Muscle of leg (tissue), 11 donors: ENCODE results near the gene DOK3. TPM values are rescaled to one million over a fixed set of nuclear protein-coding genes. Genes with fewer than 3 reads are reported as not detected.
"Not testable (repeated sequence)": the region's sequence is repeated elsewhere in the genome, so short reads cannot be mapped to it uniquely, and the experiment has no call there.

Experiments
- DNase-seq: peaks from one replicate; pipeline ENCODE4 v3.0.0; 2013
- H3K27ac ChIP-seq: one replicate; pipeline ENCODE4 v1.5.1; 2013; ENCODE audit warnings: mild to moderate bottlenecking, low read length, control low read depth
- H3K27me3 ChIP-seq: one replicate; pipeline ENCODE4 v1.6.1; 2013; ENCODE audit warnings: low read length; ENCODE audit not compliant: control insufficient read depth, insufficient read depth
- H3K36me3 ChIP-seq: one replicate; pipeline ENCODE4 v1.6.1; 2013; ENCODE audit warnings: low read length; ENCODE audit not compliant: control insufficient read depth, insufficient read depth
- H3K4me1 ChIP-seq: one replicate; pipeline ENCODE4 v1.6.1; 2013; ENCODE audit warnings: low read length; ENCODE audit not compliant: control insufficient read depth, insufficient read depth
- H3K4me3 ChIP-seq: one replicate; pipeline ENCODE4 v1.5.1; 2013; ENCODE audit warnings: low read length, control low read depth
- H3K9me3 ChIP-seq: replicated peaks from 2 replicates; pipeline ENCODE4 v1.6.1; 2013; ENCODE audit warnings: low read depth, low read length; ENCODE audit not compliant: control insufficient read depth
- WGBS: methylation state at CpG from one replicate; pipeline ENCODE4 v1.1.5; 2013; ENCODE audit warnings: missing lambda C conversion rate; ENCODE audit not compliant: insufficient coverage; 5-methylcytosine and 5-hydroxymethylcytosine counted together
- polyA plus RNA-seq, 8 donors: library from polyadenylated mRNA; unstranded; fragments of 120-200 nt; gene quantifications; one replicate each; pipeline versions ENCODE4 v1.2.1 to v1.2.3, GENCODE V29; 2013; ENCODE audit warnings: inconsistent platforms in 1 of 8, low replicate concordance in 1 of 8; ENCODE audit not compliant: insufficient read length in 8 of 8, insufficient read depth in 1 of 8
- total RNA-seq: library from RNA; stranded (reverse); fragments of 120-200 nt; gene quantifications from one replicate; pipeline ENCODE4 v1.2.4, GENCODE V29; 2013

DOK3 gene
- total and polyA plus RNA-seq, 9 donors, result 2.7 to 9.9 (median 6.3) TPM

- H3K27me3 ChIP-seq, result no peaks in the 10 kb centered on the region
- no peak for DNase-seq
- no peak overlapping the region for H3K4me3 ChIP-seq
- peak overlapping the region; percentile 35 for H3K27ac ChIP-seq
- H3K9me3 ChIP-seq, result no peaks in the 10 kb centered on the region
- WGBS, result 56% methylated on average over 10 of the region's 15 CpGs
- peaks cover 29% of the 10 kb centered on the region for H3K4me1 ChIP-seq
- H3K36me3 ChIP-seq, result peaks cover 58% of the 10 kb centered on the region
Observed at GRCh38 chr5:177537389-177538361, 28.0 kb upstream of the DOK3 start.

- WGBS, result 97% methylated on average over 6 of the region's 10 CpGs
- Histone ChIP-seq H3K27ac (no peak overlapping the region), H3K4me3 (no peak overlapping the region), H3K4me1 (peaks cover 29% of the 10 kb centered on the region), H3K9me3 (no peaks in the 10 kb centered on the region), H3K27me3 (no peaks in the 10 kb centered on the region), H3K36me3 (peaks cover 71% of the 10 kb centered on the region)
- DNase-seq, result no peak
Observed at GRCh38 chr5:177536386-177536785, 26.8 kb upstream of the DOK3 start.

DNA sequence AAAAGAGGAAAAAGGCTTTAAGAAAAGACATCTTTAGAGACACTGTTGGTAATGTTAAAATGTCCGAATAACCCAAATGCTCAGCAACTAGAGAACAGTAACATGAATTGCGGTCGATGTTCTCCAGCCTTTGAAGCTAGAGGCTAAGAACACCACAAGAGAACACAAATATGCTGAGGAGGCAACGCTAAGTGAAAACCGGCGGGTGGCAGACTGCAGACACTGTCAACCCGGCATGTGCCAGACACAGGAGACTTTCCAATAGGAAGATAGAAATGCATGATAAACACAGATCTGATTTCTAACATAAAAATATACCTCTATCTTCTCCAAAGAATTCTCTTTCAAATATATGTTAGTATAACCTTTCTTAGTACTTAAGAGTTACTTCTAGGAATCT lies 25.5 kb upstream of the DOK3 start:
- Histone ChIP-seq H3K4me1 (peaks cover 29% of the 10 kb centered on the region), H3K4me3 (no peak overlapping the region), H3K36me3 (peaks cover 82% of the 10 kb centered on the region), H3K27ac (no peak overlapping the region), H3K27me3 (no peaks in the 10 kb centered on the region), H3K9me3 (no peaks in the 10 kb centered on the region)
- WGBS, result 96% methylated on average over 3 of the region's 7 CpGs
- DNase-seq, result no peak

DNA sequence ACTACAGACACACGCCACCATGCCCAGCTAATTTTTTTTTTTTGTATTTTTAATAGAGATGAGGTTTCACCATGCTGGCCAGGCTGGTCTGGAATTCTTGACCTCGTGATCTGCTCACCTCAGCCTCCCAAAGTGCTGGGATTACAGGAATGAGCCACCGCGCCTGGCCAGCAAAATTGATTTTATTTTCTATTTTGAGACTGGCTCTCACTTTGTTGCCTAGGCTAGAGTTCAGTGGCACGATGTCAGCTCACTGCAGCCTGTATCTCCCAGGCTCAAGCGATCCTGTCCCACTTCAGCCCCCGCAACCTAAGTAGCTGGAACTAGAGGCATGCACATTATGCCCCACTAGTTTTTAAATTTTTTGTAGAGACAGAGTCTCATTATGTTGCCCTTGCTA lies 24.8 kb upstream of the DOK3 start:
- WGBS, result 100% methylated on average over 4 of the region's 7 CpGs
- not testable (repeated sequence) for H3K9me3 ChIP-seq, H3K27me3 ChIP-seq, H3K4me3 ChIP-seq, DNase-seq, H3K27ac ChIP-seq
- peaks cover 84% of the 10 kb centered on the region for H3K36me3 ChIP-seq
- H3K4me1 ChIP-seq, result peaks cover 25% of the 10 kb centered on the region

DNA sequence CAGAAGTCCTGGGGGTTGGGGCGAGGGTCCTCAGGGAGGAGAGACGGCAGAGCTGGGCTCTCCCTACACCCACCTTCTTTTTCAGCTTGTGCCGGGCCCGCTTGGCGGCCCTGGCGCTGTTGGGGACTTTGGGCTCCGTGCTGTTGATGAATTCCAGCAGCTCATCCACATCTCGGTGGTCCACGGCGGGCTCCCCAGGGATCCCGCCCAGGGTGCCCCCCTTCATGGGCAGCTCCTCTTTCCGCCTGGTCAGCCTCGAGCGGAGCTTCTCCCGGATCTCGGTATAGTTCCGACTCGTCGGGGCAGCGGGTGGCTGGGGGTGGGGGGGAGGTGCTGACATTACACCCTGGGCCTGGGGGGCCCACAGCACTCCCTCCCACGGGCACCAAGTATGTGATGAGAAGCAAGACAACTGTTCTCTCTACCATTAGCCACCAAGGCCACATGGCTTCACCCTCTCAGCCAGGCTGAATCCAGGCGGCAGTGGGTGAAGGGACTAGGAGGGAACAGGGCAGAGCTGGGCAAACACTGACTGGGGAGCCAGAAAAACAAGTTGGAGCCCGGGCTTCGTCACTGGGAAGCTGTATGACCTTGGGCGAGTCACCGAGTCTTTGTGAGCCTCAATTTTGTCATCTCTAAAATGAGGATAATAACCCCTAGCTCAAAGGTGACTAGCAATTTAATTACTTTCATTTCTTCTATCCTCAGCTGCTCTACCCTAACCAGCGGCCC lies 21.7 kb upstream of the DOK3 start:
- H3K4me3 ChIP-seq, result no peak overlapping the region
- no peaks in the 10 kb centered on the region for H3K27me3 ChIP-seq
- H3K4me1 ChIP-seq, result peaks cover 5% of the 10 kb centered on the region
- peaks cover 87% of the 10 kb centered on the region for H3K36me3 ChIP-seq
- no peak for DNase-seq
- no peaks in the 10 kb centered on the region for H3K9me3 ChIP-seq
- no peak overlapping the region for H3K27ac ChIP-seq
- WGBS, result 90% methylated on average over 15 of the region's 27 CpGs

DNA sequence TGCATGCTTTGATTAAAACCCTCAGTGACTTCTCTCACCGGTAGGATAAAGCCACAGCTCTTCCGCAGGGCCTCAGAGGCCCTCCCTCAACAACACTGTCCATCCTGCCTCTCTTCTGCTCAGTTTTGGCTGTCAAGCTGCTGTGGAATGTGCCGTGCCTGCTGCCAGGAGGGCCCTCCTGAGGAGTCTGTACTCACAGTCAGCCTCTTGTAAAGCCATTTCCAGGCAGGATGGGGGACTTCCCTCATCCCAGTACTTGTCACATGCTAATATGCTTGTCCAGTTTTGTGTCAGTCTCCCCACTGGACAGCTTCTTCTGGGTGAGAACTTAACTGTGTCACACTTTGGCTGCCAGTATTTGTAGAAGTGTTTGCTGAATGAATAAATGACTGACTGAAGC lies 21.0 kb upstream of the DOK3 start:
- WGBS, result 53% methylated on average over 3 of the region's 3 CpGs
- no peak overlapping the region for H3K27ac ChIP-seq
- no peak overlapping the region for H3K4me3 ChIP-seq
- DNase-seq, result no peak
- peaks cover 5% of the 10 kb centered on the region for H3K4me1 ChIP-seq
- no peaks in the 10 kb centered on the region for H3K9me3 ChIP-seq
- peaks cover 89% of the 10 kb centered on the region for H3K36me3 ChIP-seq
- no peaks in the 10 kb centered on the region for H3K27me3 ChIP-seq

DNA sequence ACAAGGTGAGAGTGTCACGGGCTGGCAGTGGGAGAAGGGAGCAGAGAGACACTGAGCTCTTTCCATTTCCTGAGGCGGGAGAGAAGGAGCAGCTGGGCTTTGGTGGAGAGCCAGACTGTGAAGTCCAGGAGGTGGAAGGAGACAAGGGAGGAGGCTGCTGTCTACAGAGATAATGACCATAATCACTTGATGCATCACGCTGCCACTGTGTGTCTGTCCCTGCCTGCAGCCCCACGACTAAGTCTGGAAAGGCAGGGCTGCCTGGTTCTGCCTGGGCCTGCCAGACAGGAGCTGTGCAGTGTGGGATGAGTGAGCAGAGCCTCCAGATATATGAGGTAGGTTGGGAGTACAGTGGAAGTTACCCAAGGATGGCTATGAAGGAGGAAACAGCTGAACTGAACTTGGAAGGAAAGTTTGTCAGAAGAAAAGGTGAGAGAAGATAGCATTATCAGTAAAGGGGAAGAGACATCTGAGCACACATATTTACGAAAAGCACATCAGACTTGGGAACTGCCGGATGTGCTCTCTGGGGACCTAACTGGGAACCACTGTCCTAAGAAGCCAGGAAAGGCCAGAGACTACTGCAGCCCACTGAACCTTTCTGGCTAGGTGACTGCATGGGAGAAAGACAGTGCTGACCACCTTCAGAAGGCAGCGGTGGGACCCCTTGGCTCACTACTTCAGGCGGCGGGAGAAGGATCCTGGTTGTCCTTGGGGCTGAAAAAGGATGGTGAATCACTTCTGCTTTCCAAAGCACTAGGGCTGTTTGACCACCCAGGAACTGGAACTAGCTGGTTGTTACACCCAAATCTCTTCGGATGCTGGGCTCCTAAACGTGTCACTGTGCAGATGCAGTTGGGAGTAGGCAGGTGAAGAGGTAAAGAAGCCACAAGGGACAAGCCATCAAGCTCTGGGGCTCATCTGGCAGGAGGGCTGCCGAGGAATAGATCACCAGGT lies 19.9 kb upstream of the DOK3 start:
- Histone ChIP-seq H3K4me1 (peaks cover 5% of the 10 kb centered on the region), H3K36me3 (peaks cover 93% of the 10 kb centered on the region), H3K9me3 (no peaks in the 10 kb centered on the region), H3K27ac (no peak overlapping the region), H3K4me3 (no peak overlapping the region), H3K27me3 (no peaks in the 10 kb centered on the region)
- WGBS, result 84% methylated on average over 9 of the region's 12 CpGs
- DNase-seq, result no peak

DNA sequence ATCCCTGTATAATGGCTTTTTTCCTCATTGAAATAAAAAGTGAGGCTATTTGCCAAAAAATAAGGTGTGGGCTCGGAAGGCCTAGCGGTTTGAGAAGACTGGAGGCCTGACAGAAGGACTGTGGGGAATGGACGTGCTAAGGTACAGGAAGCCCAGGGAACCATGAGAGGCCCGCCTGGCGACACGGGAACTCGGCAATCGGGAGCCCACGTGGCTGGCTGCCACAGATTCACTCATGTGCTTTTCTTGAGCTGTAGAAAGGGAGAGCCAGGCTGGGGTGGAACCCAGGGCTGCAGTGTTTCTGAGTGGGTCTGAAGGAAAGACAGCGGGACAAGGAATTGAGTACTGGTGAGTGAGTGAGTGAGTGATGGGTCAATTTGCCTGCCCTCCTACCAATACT lies 19.0 kb upstream of the DOK3 start:
- H3K9me3 ChIP-seq, result no peaks in the 10 kb centered on the region
- whole genome bisulfite sequencing, result 84% methylated on average over 7 of the region's 10 CpGs
- peaks cover 96% of the 10 kb centered on the region for H3K36me3 ChIP-seq
- H3K4me3 ChIP-seq, result no peak overlapping the region
- DNase-seq, result no peak
- no peaks in the 10 kb centered on the region for H3K27me3 ChIP-seq
- H3K27ac ChIP-seq, result no peak overlapping the region
- peaks cover 5% of the 10 kb centered on the region for H3K4me1 ChIP-seq

DNA sequence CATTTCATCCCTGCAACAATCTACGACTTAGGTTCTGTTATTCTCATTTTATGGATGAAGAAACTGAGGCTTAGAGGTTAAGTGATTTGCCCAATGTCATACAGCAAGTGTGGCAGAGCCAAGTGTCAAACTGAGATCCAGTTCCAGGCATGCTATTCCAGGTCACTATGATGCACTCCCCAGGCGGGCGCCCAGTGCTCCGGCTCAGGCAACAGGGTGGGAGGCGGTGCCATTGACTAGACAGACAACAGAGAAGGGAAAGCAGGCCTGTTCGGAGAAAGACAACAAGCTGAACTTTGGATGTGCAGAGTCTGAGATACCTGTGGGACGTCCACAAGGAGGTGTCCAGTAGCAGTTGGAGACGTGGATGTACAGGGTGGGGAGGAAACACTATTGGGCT lies 18.0 kb upstream of the DOK3 start:
- Histone ChIP-seq H3K27me3 (no peaks in the 10 kb centered on the region), H3K9me3 (no peaks in the 10 kb centered on the region), H3K4me3 (no peak overlapping the region), H3K36me3 (peaks cover 94% of the 10 kb centered on the region), H3K4me1 (peaks cover 5% of the 10 kb centered on the region), H3K27ac (no peak overlapping the region)
- 91% methylated on average over 7 of the region's 8 CpGs for WGBS
- no peak for DNase-seq
